ENCODE data around the gene PTPRA. TPM values are rescaled to one million over a fixed set of nuclear protein-coding genes. Genes with fewer than 3 reads are reported as not detected.

Gene PTPRA
- total RNA-seq, 1 experiment from 2014 or later: 45.2 TPM

DNA sequence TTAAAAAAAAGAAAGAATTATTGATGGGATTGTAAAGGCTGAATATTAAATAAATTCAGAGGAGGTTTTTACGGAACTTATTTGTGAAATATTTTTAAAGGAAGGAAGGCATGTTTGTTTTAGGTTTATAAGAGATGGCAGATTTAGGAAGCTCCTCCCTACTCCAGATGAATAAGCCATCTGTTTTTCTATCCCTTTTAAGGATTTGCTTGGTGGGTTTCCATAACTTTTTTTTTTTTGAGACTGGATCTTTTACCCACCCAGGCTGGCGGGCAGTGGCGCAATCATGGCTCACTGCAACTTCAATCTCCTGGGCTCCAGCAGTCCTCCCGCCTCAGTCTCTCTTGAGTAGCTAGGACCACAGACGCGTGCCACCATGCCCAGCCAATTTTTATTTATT is 30.4 kb downstream of the PTPRA start:
- Histone ChIP-seq H4K8ac (replicated peaks; ENCODE audit: insufficient read length, low read depth, low read length) (no peak overlapping the region), H2BK20ac (ENCODE audit: low read depth, low read length, poor library complexity, severe bottlenecking) (no peak overlapping the region), H2BK15ac (ENCODE audit: low read depth, low read length) (no peak overlapping the region), H3K23ac (ENCODE audit: insufficient read length, low read depth, low read length) (no peak overlapping the region), H3K9me3 (ENCODE audit: control insufficient read depth, low read depth, low read length) (no peaks in the 10 kb centered on the region), H2BK120ac (ENCODE audit: low read depth, low read length, poor library complexity, severe bottlenecking) (no peak overlapping the region), H3K27me3 (ENCODE audit: insufficient read depth, low read length) (no peaks in the 10 kb centered on the region), H3K4me2 (ENCODE audit: insufficient read depth, insufficient read length, low read length) (no peak overlapping the region), H3T11ph (ENCODE audit: low read length) (no peak overlapping the region), H3K79me2 (ENCODE audit: insufficient read depth, low read length) (peaks cover 2% of the 10 kb centered on the region; the same call in 1 of the 2 replicates), H2AFZ (ENCODE audit: low read length) (no peak overlapping the region), H3K4me1 (ENCODE audit: insufficient read depth, low read length) (no peaks in the 10 kb centered on the region), H2BK12ac (ENCODE audit: insufficient read length, low read depth, low read length) (no peak overlapping the region), H2AK5ac (ENCODE audit: insufficient read length, low read length) (no peak overlapping the region), H2BK5ac (ENCODE audit: insufficient read length, low read length) (no peak overlapping the region), H3K23me2 (ENCODE audit: insufficient read length, low read depth, low read length, poor library complexity, severe bottlenecking) (no peaks in the 10 kb centered on the region), H4K5ac (ENCODE audit: insufficient read length, low read depth, low read length) (no peak overlapping the region), H3K56ac (ENCODE audit: insufficient read length, low read depth, low read length) (no peak overlapping the region), H3K14ac (ENCODE audit: insufficient read depth, low read length) (no peak overlapping the region), H4K20me1 (ENCODE audit: control insufficient read depth, insufficient read depth, insufficient read length) (no peaks in the 10 kb centered on the region), H3K27ac (ENCODE audit: insufficient read length, low read depth, low read length) (no peak overlapping the region), H3K18ac (ENCODE audit: insufficient read length, low read depth, low read length) (no peak overlapping the region), H3K9ac (ENCODE audit: extremely low read depth, insufficient read length, low read length) (no peak overlapping the region), H4K91ac (ENCODE audit: insufficient read length, low read depth, low read length) (no peak overlapping the region), H3K79me1 (ENCODE audit: insufficient read depth, low read depth, low read length, poor library complexity, severe bottlenecking) (no peaks in the 10 kb centered on the region), H3K4ac (ENCODE audit: low read depth, low read length) (no peak overlapping the region)
- TF ChIP-seq, protein P1, sequence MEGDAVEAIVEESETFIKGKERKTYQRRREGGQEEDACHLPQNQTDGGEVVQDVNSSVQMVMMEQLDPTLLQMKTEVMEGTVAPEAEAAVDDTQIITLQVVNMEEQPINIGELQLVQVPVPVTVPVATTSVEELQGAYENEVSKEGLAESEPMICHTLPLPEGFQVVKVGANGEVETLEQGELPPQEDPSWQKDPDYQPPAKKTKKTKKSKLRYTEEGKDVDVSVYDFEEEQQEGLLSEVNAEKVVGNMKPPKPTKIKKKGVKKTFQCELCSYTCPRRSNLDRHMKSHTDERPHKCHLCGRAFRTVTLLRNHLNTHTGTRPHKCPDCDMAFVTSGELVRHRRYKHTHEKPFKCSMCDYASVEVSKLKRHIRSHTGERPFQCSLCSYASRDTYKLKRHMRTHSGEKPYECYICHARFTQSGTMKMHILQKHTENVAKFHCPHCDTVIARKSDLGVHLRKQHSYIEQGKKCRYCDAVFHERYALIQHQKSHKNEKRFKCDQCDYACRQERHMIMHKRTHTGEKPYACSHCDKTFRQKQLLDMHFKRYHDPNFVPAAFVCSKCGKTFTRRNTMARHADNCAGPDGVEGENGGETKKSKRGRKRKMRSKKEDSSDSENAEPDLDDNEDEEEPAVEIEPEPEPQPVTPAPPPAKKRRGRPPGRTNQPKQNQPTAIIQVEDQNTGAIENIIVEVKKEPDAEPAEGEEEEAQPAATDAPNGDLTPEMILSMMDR (conservative IDR thresholded peaks at IDR 0.05): no peak
- Mint-ChIP-seq H3K4me1 (no peaks in the 10 kb centered on the region), H3K27ac (no peak overlapping the region), H3K36me3 (ENCODE audit: insufficient read depth in 1 of 3, low read depth in 3 of 3) (peaks cover 12 to 27% (median 16%) of the 10 kb centered on the region in 3 experiments), H3K4me3 (no peak overlapping the region), H3K9me3 (peaks cover 11 to 19% of the 10 kb centered on the region in 2 experiments; a peak in 4 of 5 replicates), H3K27me3 (ENCODE audit: low read depth) (no peaks in the 10 kb centered on the region)
- no peak for DNase-seq
- 100% methylated on average over 1 of the region's 6 CpGs for WGBS (ENCODE audit: extremely low coverage, insufficient read length, low lambda C conversion rate)
